GM12878 (cell line): ENCODE measurements around the gene EXOC7. TPM values are rescaled to one million over a fixed set of nuclear protein-coding genes. Genes with fewer than 3 reads are reported as not detected.

Source experiments
- ATAC-seq: fragments of 200-7000 bp; cut with Tn5 transposase; 3 replicates; pipeline ENCODE4 v1.9.1; 2020; ENCODE audit warnings: mild to moderate bottlenecking, moderate library complexity
- BruUV-seq: library from RNA; stranded (reverse); fragments of 400-500 nt; replicated peaks from 2 replicates; lab custom pipeline; 2021; lab: Mats Ljungman, UMichigan
- CTCF ChIA-PET: fragments of 300-600 bp; sonication (Branson Sonifier 250); formaldehyde crosslinking; extraction: SDS; loops from one replicate; lab custom pipeline; 2021; ENCODE audit warnings: inconsistent platforms; lab: Yijun Ruan, JAX
- POLR2A ChIA-PET: fragments of 350-600 bp; formaldehyde crosslinking; extraction: SDS; loops from one replicate; lab custom pipeline; 2021; ENCODE audit warnings: inconsistent platforms; lab: Charles Lee
- RAD21 ChIA-PET: fragments of 300-600 bp; sonication (Branson Sonifier 250); formaldehyde crosslinking; loops from one replicate; lab custom pipeline; 2023; ENCODE audit warnings: antibody characterized with exemption; ENCODE audit not compliant: unreplicated experiment; lab: Charles Lee
- SMC1A ChIA-PET: fragments of 300-600 bp; sonication (Branson Sonifier 250); formaldehyde crosslinking; loops from one replicate; lab custom pipeline; 2023; ENCODE audit not compliant: unreplicated experiment, uncharacterized antibody; lab: Charles Lee
- DNase-seq: peaks from one replicate; pipeline ENCODE4 v3.0.0-alpha.2; 2011; ENCODE audit warnings: low read depth, low spot score
- FAIRE-seq: peaks from 3 replicates; lab custom pipeline; 2011; peaks lifted over from hg19 to GRCh38; lab: Jason Lieb, UNC
- H2AFZ ChIP-seq: 2 replicates; pipeline ENCODE4 v1.6.0; 2011; ENCODE audit warnings: low read depth, low read length, control low read depth; ENCODE audit not compliant: control insufficient read depth
- H3K27ac ChIP-seq: 2 replicates; pipeline ENCODE4 v1.5.1; 2011; ENCODE audit warnings: control low read depth; ENCODE audit not compliant: control insufficient read depth, insufficient read depth
- H3K27me3 ChIP-seq, 2 experiments: replicated peaks in 1 of 2; 2 replicates each; pipeline versions ENCODE4 v1.6.0 to v1.6.1; 2011; ENCODE audit warnings: low read length in 1 of 2; ENCODE audit not compliant: control insufficient read depth in 2 of 2, insufficient read depth in 2 of 2
- H3K36me3 ChIP-seq, 2 experiments: 2 replicates each; pipeline ENCODE4 v1.5.1; 2011; ENCODE audit warnings: low read length in 1 of 2; ENCODE audit not compliant: control insufficient read depth in 2 of 2, insufficient read depth in 2 of 2
- H3K4me1 ChIP-seq: 2 replicates; pipeline ENCODE4 v1.6.1; 2011; ENCODE audit warnings: mild to moderate bottlenecking, low read length, moderate library complexity, mixed read lengths; ENCODE audit not compliant: control insufficient read depth, insufficient read depth
- H3K4me2 ChIP-seq: 2 replicates; pipeline ENCODE4 v1.6.0; 2011; ENCODE audit warnings: control low read depth; ENCODE audit not compliant: control insufficient read depth, insufficient read depth
- H3K4me3 ChIP-seq: fragments of 200-600 bp; sonication (generic); 2 replicates; pipeline ENCODE4 v1.5.1; 2016
- H3K79me2 ChIP-seq: 2 replicates; pipeline ENCODE4 v1.6.0; 2011; ENCODE audit warnings: low read length; ENCODE audit not compliant: control insufficient read depth, insufficient read depth
- H3K9ac ChIP-seq: 2 replicates; pipeline ENCODE4 v1.8.0; 2011; ENCODE audit warnings: low read length, control low read depth, mixed read lengths; ENCODE audit not compliant: control insufficient read depth, insufficient read depth
- H3K9me3 ChIP-seq: replicated peaks from 3 replicates; pipeline ENCODE4 v1.5.1; 2011; ENCODE audit warnings: mild to moderate bottlenecking, low read length; ENCODE audit not compliant: control insufficient read depth, insufficient read depth
- H4K20me1 ChIP-seq: 2 replicates; pipeline ENCODE4 v1.6.0; 2011; ENCODE audit not compliant: control insufficient read depth, insufficient read depth
- CHD1 ChIP-seq: IDR thresholded peaks from 2 replicates; pipeline ENCODE4 v1.6.1; 2012; ENCODE audit warnings: low read depth, low read length, improper control_type of control experiment
- EGR1 ChIP-seq, 2 experiments: IDR thresholded peaks; 1 replicate in 1 of 2; 2 replicates in 1 of 2; pipeline ENCODE4 v1.6.1; 2011 to 2012; ENCODE audit warnings: low read depth in 2 of 2, low read length in 2 of 2, borderline replicate concordance in 1 of 2, mild to moderate bottlenecking in 1 of 2, moderate library complexity in 1 of 2
- EP300 ChIP-seq, 2 experiments: fragments of 150-350 bp in 1 of 2; IDR thresholded peaks; 2 replicates each; pipeline ENCODE4 v1.6.1; 2011 to 2012; ENCODE audit warnings: low read depth in 2 of 2, low read length in 2 of 2, borderline replicate concordance in 1 of 2, improper control_type of control experiment in 1 of 2, inconsistent platforms in 1 of 2; ENCODE audit not compliant: control insufficient read depth in 1 of 2
- FOXK2 ChIP-seq: fragments of 450-650 bp; IDR thresholded peaks from 2 replicates; pipeline ENCODE4 v1.6.1; 2017; ENCODE audit warnings: mild to moderate bottlenecking, moderate library complexity
- SUZ12 ChIP-seq: fragments of 200-600 bp; sonication (generic); IDR thresholded peaks from one replicate; pipeline ENCODE4 v1.6.1; 2018; ENCODE audit warnings: antibody characterized with exemption, mild to moderate bottlenecking; ENCODE audit not compliant: unreplicated experiment
- WGBS: methylation state at CpG from one replicate; pipeline ENCODE4 v1.1.6; 2016; ENCODE audit warnings: low lambda C conversion rate; ENCODE audit not compliant: insufficient replicate concordance, insufficient coverage; ENCODE audit errors: missing lambda C conversion rate; 5-methylcytosine and 5-hydroxymethylcytosine counted together
- in situ Hi-C: fragments of 300-500 bp; cut with MboI; formaldehyde crosslinking; loops from 9 replicates; pipeline ENCODE4 v1.14.3; 2018; ENCODE audit warnings: mixed read lengths
- intact Hi-C: fragments of 100-400 bp; cut with micrococcal nuclease; formaldehyde crosslinking; loops from one replicate; pipeline ENCODE4 v1.14.2; 2022; ENCODE audit not compliant: unreplicated experiment
- polyA plus RNA-seq, 11 experiments: library from polyadenylated mRNA; depleted of rRNA in 4 of 11; unstranded in 6 of 11; stranded (reverse) in 5 of 11; fragments of >200 nt; fragmentation: Nextera tagmentation in 4 of 11; fragmentation: Illumina TruSeq in 1 of 11; extraction: Ambion mirVana in 4 of 11; extraction: Trizol in 1 of 11; gene quantifications; 1 replicate in 1 of 11; 2 replicates in 10 of 11; pipeline versions ENCODE4 v1.2.1 to v1.2.3, GENCODE V29; 2011 to 2016; ENCODE audit warnings: inconsistent platforms in 2 of 11, missing spikeins in 2 of 11, low read depth in 1 of 11
- total RNA-seq, 4 experiments: library from RNA; depleted of rRNA in 3 of 4; stranded (reverse); fragments of >200 nt in 3 of 4; fragmentation: Illumina TruSeq in 1 of 4; extraction: Trizol in 1 of 4; gene quantifications; 2 replicates each; pipeline versions ENCODE4 v1.2.1 to v1.2.3, GENCODE V29; 2013 to 2021
- TF ChIP-seq, protein P1 (sequence below): fragments of 450-650 bp; formaldehyde crosslinking; IDR thresholded peaks from 2 replicates; pipeline ENCODE4 v1.4.0; 2020; ENCODE audit warnings: mild to moderate bottlenecking, moderate library complexity
- TF ChIP-seq, protein P2 (sequence below): IDR thresholded peaks from 2 replicates; pipeline ENCODE4 v1.6.1; 2011; ENCODE audit warnings: borderline replicate concordance, low read depth, mild to moderate bottlenecking, moderate library complexity, low read length; ENCODE audit not compliant: insufficient read depth, poor library complexity, severe bottlenecking

The EXOC7 gene
- total and polyA plus RNA-seq, 10 of the 15 experiments (the other 5 are each of a cell fraction or from before 2014, with no cell fraction given), result 18.8 to 71.3 (median 48.2) TPM

DNA sequence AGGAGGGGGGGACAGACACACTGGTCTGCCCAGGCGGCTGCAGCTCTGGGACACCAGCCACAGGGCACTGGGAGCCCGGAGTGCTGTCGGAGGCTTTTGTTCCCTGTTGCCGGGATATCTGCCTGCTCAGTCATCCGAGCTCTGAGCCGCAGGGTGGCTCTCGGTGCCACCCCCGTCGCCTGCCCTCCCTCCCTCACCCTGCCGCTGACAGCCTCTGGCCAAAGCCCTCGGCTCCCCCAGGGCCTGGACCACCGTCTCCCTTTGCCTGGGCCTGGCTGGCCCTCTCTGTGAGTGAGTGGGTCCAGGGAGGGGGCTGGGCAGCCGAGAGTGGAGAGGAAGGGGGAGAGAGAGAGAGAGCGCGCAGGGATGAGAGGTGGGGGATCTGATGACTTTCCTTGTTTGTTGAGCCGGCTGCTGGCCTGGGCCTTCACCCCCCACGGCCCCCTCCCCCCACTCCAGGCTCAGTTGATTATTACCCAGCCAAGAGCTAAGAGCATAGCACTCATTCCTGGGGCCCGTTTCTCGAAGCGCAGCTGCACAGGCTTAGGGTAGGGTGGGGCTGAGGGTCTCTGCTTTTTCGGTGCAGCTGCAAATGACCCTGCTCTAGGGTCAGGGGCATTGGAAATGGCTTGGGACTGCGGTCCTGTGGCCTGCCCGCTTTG is 34.8 kb upstream of the EXOC7 start:
- ATAC-seq (no peak), FAIRE-seq (no peak), DNase-seq (no peak)
- H3K4me2 ChIP-seq, result no peak overlapping the region
- TF ChIP-seq EP300 (IDR thresholded peaks at IDR 0.05; ENCODE audit: borderline replicate concordance in 1 of 2, control insufficient read depth in 1 of 2, low read depth in 2 of 2, low read length in 2 of 2), result no peak
- TF ChIP-seq CHD1, result no peak
- no peak for TF ChIP-seq FOXK2
- RAD21 ChIA-PET, result no interaction called here
- H3K4me1 ChIP-seq, result peaks cover 16% of the 10 kb centered on the region
- in situ Hi-C loops, result no loop called here
- SMC1A ChIA-PET, result no interaction called here
- H3K27ac ChIP-seq, result no peak overlapping the region
- H3K79me2 ChIP-seq, result no peaks in the 10 kb centered on the region
- WGBS, result 36% methylated on average over 14 of the region's 23 CpGs
- H4K20me1 ChIP-seq, result no peaks in the 10 kb centered on the region
- intact Hi-C loops, result no loop called here
- H3K4me3 ChIP-seq, result no peak overlapping the region
- H3K36me3 ChIP-seq, result no peaks in the 10 kb centered on the region
- no peaks in the 10 kb centered on the region for H3K9me3 ChIP-seq
- H3K27me3 ChIP-seq, result peaks cover 5 to 11% of the 10 kb centered on the region in 2 experiments
- H2AFZ ChIP-seq, result no peak overlapping the region
- no peak overlapping the region for H3K9ac ChIP-seq
- BruUV-seq, result no TSS peak
- CTCF ChIA-PET, result no interaction called here
- POLR2A ChIA-PET, result interaction anchor here (0.5 kb wide), 1 partner anchor 10 kb away, joined by 3 read pairs; no protein-coding TSS in a partner anchor

DNA sequence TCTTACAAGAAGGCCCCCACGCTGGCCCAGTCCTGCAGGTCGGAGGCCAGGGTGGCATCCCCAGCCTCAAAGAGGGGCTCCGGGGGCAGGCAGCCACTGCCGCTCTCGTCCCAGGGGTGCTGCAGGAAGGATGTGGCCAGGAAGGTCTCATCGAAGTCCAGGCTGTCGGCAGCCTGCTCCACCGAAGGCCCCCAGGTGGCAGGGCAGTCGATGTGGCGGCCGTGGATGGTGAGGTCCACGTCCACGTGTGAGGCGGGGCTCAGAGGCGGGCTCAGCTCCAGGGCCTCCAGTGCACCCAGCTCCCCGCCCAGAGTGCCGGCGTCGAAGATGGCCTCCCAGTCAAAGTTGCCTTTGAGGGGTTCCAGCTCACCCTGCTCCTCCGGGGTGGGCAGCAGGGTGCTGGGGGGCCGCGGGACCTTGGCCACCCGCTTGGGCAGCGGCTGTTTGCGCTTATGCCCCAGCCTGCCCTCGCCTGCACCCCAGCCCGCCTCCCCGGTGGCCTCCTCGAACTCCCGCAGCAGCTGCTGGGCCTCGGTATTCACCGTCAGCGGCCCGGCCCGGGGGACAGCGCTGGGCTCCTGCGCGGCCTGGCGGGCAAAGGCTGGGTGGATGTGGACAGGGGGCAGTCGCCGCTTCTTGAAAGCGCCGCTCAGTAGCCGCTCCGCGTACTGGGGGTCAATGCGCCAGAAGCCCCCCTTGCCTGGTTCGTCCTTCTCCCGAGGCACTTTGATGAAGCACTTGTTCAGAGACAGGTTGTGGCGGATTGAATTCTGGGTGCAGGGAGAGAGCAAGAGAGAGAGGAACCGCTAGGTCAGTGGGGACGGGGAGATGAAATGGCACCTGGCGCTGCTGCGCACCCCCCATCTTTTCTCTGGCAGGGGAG is 34.0 kb upstream of the EXOC7 start:
- H3K4me1 ChIP-seq, result peaks cover 16% of the 10 kb centered on the region
- no peak overlapping the region for H3K27ac ChIP-seq
- intact Hi-C loops (no loop called here), in situ Hi-C loops (no loop called here)
- peaks cover 5 to 11% of the 10 kb centered on the region in 2 experiments for H3K27me3 ChIP-seq
- FAIRE-seq, result no peak
- POLR2A ChIA-PET, result interaction anchor here (0.5 kb wide), 1 partner anchor 11 kb away, joined by 3 read pairs; no protein-coding TSS in a partner anchor
- H3K9me3 ChIP-seq, result no peaks in the 10 kb centered on the region
- H3K9ac ChIP-seq, result no peak overlapping the region
- SMC1A ChIA-PET, result no interaction called here
- no peak for ATAC-seq
- 66% methylated on average over 40 of the region's 54 CpGs for WGBS
- no peak overlapping the region for H3K4me3 ChIP-seq
- H4K20me1 ChIP-seq, result no peaks in the 10 kb centered on the region
- no peak for DNase-seq
- no peak overlapping the region for H2AFZ ChIP-seq
- H3K4me2 ChIP-seq, result no peak overlapping the region
- H3K36me3 ChIP-seq, result no peaks in the 10 kb centered on the region
- RAD21 ChIA-PET, result interaction anchor here (1.1 kb wide), 1 partner anchor 42 kb away, joined by 3 read pairs; no protein-coding TSS in a partner anchor
- CTCF ChIA-PET, result no interaction called here
- BruUV-seq, result no TSS peak
- H3K79me2 ChIP-seq, result no peaks in the 10 kb centered on the region
- TF ChIP-seq FOXK2 (no peak), EGR1 (IDR thresholded peaks at IDR 0.05; ENCODE audit: borderline replicate concordance in 1 of 2, low read depth in 2 of 2, low read length in 2 of 2) (no peak), SUZ12 (no peak)
- TF ChIP-seq, protein P1, sequence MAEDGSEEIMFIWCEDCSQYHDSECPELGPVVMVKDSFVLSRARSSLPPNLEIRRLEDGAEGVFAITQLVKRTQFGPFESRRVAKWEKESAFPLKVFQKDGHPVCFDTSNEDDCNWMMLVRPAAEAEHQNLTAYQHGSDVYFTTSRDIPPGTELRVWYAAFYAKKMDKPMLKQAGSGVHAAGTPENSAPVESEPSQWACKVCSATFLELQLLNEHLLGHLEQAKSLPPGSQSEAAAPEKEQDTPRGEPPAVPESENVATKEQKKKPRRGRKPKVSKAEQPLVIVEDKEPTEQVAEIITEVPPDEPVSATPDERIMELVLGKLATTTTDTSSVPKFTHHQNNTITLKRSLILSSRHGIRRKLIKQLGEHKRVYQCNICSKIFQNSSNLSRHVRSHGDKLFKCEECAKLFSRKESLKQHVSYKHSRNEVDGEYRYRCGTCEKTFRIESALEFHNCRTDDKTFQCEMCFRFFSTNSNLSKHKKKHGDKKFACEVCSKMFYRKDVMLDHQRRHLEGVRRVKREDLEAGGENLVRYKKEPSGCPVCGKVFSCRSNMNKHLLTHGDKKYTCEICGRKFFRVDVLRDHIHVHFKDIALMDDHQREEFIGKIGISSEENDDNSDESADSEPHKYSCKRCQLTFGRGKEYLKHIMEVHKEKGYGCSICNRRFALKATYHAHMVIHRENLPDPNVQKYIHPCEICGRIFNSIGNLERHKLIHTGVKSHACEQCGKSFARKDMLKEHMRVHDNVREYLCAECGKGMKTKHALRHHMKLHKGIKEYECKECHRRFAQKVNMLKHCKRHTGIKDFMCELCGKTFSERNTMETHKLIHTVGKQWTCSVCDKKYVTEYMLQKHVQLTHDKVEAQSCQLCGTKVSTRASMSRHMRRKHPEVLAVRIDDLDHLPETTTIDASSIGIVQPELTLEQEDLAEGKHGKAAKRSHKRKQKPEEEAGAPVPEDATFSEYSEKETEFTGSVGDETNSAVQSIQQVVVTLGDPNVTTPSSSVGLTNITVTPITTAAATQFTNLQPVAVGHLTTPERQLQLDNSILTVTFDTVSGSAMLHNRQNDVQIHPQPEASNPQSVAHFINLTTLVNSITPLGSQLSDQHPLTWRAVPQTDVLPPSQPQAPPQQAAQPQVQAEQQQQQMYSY (CRISPR knock-in tag), result no peak
- TF ChIP-seq, protein P2, sequence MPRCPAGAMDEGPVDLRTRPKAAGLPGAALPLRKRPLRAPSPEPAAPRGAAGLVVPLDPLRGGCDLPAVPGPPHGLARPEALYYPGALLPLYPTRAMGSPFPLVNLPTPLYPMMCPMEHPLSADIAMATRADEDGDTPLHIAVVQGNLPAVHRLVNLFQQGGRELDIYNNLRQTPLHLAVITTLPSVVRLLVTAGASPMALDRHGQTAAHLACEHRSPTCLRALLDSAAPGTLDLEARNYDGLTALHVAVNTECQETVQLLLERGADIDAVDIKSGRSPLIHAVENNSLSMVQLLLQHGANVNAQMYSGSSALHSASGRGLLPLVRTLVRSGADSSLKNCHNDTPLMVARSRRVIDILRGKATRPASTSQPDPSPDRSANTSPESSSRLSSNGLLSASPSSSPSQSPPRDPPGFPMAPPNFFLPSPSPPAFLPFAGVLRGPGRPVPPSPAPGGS, result no peak
